Stimulated activated CD8-positive, alpha-beta memory T cell treated with anti-CD3 and anti-CD28 coated beads, Interleukin-4, amount 100 ng/mL, for 24 hours (primary cell): ENCODE results near the gene THSD4.
"Not testable (repeated sequence)": the region's sequence is repeated elsewhere in the genome, so short reads cannot be mapped to it uniquely, and the experiment has no call there.

Experiments used
- DNase-seq: peaks from one replicate; pipeline ENCODE4 v3.0.0-alpha.2; 2020; ENCODE audit warnings: low read depth

Gene THSD4

DNA sequence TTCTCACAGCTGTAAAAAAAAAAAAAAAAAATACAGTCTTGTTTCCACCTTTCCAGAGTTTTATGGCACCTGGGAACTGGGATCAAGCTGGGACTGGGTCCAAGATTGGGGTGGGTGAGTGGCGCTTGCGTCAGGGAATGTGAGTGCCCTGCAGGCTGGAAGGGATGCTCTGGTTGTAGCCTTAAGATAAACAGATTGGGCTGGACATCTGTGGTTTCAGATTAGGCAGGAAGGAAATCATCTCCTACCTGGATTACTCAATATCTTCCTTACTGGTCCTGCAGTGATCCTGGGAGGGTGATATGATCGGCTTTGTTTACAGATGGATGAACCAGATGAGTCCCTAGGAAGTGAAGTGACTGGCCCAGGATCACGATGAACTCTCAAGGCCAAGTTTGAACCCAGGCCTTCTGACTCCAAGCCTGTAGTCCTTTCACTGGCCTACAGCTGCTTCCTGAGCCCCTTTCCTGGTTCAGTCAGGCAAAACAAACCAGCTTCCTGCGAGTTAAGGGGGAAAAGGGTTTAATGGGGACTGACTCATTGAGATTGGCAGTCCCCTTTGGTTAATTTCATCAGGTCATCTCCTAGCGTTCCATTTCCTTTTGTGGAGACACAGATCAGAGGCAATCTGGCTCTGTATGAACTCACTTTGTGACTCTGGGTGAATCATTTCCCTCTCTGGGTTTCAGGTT is 179.8 kb downstream of the THSD4 start:
- no peak for DNase-seq

DNA sequence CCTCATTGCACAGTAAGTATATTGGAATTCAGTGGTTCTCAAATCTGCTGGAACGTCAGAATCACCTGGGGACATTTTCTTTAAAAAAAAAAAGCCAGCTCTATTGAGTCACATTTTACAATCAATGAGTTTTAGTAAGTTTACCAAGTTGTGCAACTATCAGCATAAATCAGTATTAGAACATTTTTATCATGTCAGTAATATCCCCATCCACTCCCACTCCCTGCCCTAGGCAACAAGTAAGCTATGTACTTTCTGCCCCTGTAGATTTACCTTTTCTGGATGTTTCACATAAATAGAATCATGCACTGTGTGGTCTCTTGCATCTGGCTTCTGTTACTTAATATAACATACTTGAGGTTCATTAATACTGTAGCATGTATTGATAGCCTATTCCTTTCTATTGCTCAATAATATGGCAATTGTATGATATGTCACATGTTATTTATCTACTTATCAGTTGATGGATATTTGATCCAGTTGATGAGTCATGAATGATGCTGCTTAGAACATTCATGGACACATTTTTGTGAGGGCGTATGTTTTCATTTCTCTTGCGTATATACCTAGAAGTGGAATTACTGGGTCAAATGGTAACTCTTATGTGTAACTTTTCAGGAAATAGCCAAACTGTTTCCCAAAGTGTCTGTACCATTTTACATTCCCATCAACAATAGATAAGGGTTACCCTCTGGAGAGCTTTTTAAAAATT is 180.5 kb downstream of the THSD4 start:
- DNase-seq: no peak

DNA sequence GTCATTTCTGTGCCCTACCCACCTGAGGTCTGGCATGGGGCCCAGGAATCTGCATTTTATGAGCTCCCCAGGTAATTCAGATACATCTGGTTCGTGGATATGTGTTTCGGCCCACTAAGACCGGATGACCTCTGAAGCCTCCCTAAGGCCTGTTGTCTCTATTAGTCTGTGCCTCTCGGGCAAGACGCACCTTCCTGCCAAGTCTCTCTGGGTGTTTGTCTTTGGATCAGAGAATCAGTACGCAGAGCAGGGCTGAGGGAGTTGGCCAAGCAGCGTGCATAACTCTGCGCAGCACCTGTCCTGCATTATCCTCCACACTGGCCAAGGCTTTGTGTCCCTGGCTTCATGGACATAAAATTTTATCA is 181.0 kb downstream of the THSD4 start:
- DNase-seq: no peak

DNA sequence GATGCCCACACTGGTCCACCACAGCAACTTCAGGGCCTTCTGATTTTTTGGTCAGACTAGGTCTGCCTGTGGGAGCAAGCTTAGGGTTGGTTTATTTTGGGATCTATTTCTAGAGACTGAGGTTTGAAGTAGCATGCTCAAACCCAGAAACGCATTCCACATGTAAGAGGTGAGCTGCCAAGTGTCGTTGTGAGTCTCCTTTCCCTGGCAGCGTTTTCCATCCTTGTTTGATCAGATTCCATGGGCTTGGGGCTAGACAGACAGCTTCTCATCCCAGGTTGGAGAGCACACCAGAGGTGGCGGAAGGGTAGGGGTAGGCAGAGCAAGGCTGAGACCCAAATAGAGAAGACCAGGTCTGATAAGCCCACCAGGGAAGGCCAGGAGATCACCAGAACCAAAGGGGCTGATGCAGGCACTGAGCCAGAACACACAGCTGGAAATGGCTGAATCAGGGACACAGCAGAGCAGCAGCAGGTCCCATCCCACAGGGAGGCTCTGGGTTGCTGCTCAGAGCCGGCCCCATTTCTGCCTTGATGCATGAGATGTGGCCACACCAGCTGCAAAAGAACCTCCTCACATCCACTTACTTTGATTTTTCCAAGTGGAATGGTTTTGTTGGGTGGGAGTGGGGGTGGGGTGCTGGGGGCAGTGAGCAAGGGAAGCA is 186.8 kb downstream of the THSD4 start:
- no peak for DNase-seq

DNA sequence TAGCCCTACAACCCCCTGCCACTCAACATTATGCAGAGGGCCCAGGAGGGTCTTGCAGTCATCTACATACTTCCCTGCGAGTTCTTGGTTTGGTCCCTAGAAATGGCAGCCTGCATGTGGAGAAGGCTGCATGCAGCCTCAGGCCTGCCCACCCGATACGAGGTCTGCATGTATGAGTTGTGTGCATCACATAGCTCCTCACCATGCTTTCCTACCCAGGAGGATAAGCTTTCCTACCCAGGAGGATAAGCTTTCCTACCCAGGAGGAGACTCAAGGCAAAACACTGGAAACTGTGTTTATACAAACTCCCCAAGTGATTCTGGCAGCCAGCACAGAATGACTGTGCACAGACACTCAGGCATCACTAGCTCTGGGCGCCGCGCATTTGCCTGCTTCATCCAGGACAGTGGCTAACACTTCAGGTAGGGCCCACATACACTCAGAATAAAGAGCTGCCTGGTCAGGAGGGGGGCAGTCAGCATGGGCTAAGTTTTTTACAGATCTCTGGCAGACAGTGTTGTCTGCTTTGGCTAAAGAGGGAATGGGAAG is 187.7 kb downstream of the THSD4 start:
- DNase-seq: no peak

DNA sequence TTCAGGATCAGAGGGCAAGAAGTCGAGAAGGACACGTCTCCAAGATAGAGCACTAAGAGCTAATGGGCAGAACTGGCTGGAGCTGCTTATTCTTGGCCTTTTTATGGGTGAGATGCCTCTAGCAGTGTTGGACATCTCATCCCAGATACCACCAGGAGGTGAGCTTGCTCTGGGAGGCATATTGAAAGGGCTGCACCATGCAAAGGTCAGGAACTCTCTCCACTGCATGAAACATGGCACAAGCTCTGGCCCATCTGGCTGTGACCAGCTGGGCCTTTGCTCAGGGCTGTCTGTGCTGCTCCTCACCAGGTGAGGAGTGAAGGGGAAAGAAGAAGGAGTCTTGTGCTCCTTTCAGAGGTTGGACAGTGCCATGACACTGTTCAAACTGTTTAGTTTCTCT is 188.7 kb downstream of the THSD4 start:
- DNase-seq: no peak

DNA sequence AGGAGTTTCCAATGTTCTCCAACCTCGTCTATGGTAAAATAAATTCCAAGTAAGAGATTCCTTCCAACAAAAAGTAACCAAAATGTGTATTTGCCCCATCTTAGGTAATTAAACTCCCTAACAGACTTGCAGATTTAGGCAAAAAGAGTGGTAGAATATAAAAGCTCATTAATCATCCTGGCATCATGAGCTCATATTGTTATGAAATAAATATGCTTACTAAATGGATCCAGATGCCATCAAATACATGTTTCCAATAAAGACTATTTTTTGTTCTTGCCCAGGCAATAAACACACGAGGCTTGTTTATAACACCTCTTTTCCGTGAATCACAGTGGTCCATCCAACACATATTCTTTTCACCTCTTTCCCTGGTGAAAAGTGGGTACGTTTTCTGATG is 189.4 kb downstream of the THSD4 start:
- DNase-seq: no peak

DNA sequence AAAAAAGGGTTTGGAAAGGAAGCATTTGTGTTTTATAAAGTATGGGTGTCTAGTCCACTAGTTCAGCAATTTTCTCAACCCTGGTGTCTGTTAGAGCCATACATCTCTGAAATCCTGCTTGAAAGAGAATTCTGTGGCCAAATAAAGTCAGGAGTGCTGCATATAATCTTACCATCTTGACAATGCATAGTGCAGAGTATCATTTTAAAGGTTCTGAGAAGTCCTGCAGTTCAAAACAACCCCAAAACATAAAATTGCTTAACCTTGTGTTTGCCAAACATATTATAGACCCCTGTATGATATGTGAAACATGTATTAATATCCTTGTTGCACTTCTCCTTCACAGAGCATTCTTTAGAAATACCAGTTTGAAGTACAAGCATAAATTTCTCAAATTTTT is 191.3 kb downstream of the THSD4 start:
- no peak for DNase-seq

DNA sequence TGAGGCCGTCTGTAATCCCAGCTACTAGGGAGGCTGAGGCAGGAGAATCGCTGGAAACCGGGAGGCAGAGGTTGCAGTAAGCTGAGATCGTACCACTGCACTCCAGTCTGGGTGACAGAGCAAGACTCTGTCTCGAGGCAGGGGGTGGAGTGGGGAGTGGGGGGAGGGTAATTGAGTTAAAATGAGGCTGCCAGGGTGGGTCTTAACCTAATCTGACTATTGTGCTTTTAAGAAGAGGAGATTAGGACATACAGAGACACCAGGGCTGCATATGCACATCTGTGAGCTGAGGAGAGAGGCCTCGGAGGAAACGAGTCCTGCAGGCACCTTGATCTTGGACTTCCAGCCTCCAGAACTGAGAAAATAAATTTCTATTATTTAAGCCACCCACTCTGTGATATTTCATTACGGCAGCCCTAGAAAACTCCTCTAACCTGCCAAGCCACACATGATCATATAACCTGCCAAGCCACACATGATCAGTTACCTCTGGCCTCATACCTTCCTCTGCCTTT is 197.0 kb downstream of the THSD4 start:
- no peak for DNase-seq

DNA sequence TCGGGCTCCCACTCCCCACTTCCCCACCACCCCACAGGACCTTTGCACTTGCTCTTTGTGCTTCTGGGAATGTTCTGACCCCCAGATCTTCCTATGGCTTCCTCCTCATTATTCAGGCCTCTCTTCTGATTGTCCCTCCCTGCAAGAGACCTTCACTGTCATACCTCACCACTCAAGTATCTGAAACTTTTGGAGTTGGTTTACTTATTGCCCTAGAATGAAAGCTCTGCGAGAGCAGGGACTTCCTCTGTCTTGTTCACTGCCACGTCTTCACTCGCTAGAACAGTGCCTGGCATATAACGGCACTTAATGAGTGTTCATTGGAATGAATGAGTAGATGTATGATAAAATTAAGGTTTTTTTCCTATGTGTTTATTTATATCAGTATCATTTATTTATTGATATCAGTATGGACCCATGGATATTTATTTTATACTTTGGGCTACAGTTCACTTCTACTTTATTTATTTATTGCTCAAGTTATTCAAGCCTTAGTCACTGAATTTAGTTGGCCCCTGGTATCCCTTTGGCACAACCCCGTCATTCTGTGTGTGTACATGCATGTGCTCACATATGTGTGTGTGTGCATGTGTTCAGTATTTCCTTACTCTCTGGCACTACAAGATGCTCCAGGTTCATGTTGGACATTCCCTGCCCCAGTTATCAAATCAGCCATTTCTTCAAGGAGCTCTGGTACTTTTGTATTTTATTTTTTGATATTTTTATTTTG is 197.6 kb downstream of the THSD4 start:
- no peak for DNase-seq

DNA sequence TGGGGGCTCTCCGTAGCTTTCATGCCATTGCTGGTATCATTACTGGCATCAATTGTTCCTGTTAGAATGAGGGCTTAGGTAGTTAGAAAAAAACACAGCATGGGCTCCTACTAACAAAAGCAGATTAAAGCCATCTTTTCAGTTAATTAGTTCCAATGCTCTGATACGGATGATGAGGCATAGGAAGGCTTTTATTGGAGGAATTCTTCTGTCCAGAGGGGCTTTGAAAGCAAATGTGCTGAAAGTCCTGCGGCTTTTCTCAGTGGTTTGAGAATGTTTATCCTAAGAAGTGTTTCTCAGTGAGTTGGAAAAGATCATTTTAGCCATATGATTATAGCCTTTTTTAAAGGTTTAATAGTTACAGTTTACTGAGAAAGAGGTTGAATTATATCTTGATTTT is 198.5 kb downstream of the THSD4 start:
- DNase-seq: no peak

DNA sequence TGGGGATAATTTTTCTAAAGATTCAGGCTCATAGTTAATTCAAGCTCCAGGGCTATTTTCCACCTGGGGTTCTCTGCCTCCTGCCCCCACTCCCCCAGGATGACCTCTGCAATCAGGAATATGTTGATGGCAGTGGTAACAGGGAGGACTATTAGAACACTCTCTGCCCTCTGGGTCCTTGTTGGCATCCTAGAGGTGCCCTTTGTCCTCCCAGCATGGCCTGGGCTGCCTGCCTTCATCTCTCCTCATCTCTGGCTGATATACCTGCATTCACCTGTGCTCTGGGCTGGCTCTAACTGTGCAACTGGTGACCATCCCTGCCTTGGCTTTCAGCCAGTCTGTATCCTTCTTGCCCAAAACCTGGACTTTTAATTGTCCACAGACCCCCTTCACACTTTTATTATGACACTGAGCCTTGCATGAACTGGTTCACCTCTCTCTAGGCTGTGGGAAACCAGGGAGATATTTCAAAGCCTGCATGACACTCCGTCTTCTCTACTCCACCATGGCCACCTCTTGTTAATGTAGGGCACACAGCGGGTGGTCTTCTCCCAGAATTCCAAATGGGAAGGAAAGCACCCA is 199.8 kb downstream of the THSD4 start:
- DNase-seq: no peak

DNA sequence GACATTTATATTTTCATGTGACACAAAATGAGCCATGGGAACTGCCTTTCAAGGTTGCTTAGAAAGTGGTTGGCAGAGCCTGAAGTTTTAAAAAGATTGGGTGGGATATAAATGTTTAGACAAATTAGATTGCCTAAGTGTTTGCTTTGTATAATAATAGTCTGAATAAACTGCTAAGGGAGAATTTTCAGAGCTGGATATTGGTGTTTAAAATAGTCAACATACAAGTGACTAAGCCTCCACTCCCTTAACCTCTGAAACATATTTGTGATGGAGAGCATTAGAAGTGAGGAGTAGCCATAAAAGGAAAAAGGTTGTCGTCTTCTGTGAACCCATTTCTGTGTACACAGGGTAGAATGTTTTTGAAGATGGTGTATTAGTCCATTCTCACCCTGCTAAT is 201.6 kb downstream of the THSD4 start:
- no peak for DNase-seq

DNA sequence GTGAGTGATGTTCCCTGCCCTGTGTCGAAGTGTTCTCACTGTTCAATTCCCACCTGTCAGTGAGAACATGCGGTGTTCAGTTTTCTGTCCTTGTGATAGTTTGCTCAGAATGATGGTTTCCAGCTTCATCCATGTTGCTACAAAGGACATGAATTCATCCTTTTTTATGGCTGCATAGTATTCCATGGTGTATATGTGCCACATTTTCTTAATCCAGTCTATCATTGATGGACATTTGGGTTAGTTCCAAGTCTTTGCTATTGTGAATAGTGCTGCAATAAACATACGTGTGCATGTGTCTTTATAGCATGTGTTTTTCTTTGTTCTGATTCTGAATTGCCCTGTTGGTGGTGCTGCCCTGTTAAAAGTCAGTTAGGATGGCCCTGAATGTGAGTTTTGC is 204.2 kb downstream of the THSD4 start:
- not testable (repeated sequence) for DNase-seq

DNA sequence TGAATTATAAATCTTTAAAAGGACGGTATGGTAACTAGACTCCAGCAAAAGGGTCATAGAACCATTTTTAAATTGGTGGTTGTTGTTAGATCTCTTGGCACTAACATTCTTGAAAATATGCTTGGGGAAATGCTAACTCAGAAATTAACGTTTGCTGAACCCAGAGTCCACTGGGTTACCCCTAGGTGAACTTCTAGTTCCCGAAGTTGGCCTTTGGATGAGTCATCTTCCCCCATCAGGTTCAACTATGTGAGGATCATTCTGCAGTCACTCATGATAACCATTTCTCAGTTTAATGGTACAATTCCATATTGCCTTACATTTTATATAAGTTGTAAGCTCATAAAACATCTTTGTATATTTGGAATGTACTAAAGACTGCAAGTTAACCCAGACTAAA is 204.7 kb downstream of the THSD4 start:
- no peak for DNase-seq

DNA sequence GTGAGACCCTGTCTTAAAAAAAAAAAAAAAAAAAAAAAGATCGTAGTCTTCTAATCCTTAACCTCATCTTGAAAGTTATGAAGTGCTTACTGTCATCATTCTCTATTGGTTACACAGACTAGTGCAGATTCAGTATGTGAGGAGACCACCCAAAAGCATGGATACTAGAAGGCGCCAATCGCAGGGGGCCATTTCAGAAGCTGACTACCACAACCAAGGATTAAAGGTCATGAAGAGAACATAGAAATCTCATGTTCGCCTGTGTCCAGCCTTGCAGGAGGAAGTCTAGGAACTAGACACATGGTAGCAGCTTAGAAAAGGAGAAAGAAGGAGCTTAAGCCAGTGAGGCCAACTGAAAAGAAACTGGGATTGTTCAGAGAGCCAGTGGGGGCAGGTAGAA is 207.8 kb downstream of the THSD4 start:
- DNase-seq: no peak

DNA sequence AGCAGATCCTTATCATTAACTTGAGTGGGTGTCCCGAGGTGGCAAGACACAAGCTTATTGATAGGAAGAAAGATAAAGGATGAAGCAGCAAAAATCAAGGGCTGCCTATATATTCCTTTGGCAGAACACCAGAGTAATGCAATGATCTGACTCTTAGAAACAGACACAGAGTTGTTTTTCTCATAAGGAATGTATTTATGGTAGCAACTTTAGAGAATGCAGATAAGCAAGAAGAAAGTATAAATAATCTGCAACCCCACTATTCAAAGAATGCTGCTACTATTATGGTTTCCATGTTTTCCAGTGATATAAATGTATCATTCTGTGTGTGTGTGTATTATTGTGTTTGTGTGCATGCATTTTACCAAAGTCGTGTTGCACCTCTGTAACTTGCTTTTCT is 208.3 kb downstream of the THSD4 start:
- DNase-seq: no peak

DNA sequence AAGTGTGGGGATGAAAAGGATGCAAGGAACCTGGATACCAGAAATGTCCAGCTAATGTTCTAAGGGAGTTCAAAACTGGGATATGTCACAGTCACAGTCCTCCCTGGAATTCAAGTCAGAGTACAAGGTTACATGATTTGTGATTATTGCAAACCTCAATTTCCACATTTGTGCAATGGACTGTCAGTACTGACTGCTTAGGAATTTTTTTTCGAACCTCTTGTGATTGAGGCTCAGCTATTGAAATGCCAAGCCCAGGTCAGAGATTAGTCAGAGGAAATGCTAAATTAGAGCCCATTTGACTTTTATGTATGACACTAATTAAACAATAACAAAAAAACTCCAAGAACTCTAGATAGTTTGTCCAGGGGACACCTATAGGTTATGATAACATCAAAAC is 210.2 kb downstream of the THSD4 start:
- DNase-seq: no peak

DNA sequence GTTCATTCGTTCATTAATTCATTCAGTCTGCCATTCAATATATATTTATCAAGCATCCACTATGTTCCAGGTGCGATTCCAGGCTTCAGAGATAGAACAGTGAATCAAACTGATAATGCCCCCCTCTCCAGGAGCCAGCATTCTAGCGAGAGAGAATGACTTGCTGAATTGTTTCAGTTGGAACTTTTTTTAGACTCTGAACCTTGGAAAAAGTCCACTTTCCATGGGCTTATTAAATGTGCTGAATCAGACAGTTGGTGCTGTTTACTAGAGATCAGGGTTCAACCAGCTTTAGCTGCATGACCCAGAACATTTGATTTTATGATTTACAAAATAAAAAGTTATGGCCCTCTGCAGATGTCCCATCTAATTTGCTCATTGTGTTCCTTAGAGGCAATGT is 213.2 kb downstream of the THSD4 start:
- no peak for DNase-seq

DNA sequence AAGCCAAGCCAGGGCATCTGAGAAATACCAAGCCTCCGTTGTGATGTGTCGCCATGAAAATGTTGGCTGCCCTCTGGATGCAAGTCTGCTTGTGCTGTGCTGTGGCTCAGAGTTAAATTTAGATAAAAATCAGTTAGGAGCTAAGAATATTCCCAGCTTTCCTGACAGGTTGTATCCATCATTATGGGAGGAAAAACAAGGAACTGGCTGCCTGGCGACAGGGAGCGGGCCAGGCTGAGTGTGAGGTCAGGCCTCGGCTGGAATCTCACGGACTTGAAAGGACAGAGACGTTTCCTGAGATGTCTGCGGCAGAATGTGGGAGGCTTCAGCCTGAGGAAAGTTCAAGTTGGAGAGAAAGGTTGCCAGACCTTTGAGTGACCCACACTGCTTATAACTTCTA is 213.8 kb downstream of the THSD4 start:
- no peak for DNase-seq

DNA sequence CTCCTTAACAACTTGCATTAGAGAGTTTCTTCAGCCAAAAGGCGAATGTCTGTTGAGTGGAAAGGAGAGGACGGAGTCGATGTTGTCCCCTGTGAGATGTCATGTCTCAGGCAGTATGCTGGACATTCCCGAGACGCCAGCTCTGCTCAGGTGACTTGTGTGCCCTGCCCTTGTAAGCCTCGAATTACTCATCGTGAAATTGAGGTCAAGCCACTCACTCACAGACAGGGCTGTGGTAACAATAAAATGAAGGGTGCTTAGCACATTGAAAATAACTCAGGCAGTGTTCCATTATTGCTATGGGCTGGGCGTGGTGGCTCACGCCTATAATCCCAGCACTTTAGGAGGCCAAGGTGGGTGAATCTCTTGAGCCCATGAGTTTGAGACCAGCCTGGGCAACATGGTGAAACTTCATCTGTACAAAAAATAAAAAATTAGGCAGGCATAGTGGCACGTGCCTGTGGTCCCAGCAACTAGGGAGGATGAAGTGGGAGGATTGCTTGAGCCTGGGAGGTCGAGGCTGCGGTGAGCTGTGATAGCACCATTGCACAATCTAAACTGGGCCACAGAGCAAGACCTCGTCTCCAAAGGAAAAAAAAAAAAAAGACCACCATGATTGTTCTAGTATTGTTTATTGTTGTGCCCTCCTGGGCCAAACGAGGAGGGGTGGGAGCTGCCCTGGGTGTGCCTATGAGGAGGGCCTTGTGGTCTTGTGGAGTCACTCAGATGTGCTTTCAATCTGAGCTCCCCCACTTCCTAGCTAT is 214.4 kb downstream of the THSD4 start:
- DNase-seq: no peak
